Ovary (tissue), 9 donors: ENCODE measurements around the gene ZNF143. TPM values are rescaled to one million over a fixed set of nuclear protein-coding genes. Genes with fewer than 3 reads are reported as not detected.
A peak's percentile ranks its signal among the peaks of the same experiment; 100 is the strongest.

Experiments used
- DNase-seq, 5 donors: peaks; one replicate each; pipeline ENCODE4 v3.0.0-alpha.2; 2019 to 2020
- H3K27ac ChIP-seq, 2 donors: fragments of 200-600 bp; one replicate each; pipeline versions ENCODE4 v1.5.1 to v1.8.0; 2019 to 2022
- H3K27me3 ChIP-seq: fragments of 200-600 bp; one replicate; pipeline ENCODE4 v1.8.0; 2022
- H3K36me3 ChIP-seq: fragments of 200-600 bp; sonication (generic); one replicate; pipeline ENCODE4 v1.5.1; 2019
- H3K4me1 ChIP-seq: one replicate; pipeline ENCODE4 v1.8.1; 2013; ENCODE audit warnings: mild to moderate bottlenecking, moderate library complexity; ENCODE audit not compliant: insufficient read depth
- H3K4me3 ChIP-seq: fragments of 200-600 bp; sonication (generic); one replicate; pipeline ENCODE4 v1.5.1; 2017
- H3K9me3 ChIP-seq, 2 donors: fragments of 200-600 bp in 1 of 2; sonication (generic) in 1 of 2; one replicate each; pipeline versions ENCODE4 v1.5.1 to v1.8.1; 2013 to 2019; ENCODE audit warnings: mild to moderate bottlenecking in 1 of 2, moderate library complexity in 1 of 2
- EP300 ChIP-seq: sonication (generic); formaldehyde crosslinking; IDR thresholded peaks from one replicate; pipeline ENCODE4 v1.6.1; 2017; ENCODE audit warnings: antibody characterized with exemption
- POLR2A ChIP-seq: fragments of 450-650 bp; IDR thresholded peaks from one replicate; pipeline ENCODE4 v1.6.1; 2017; ENCODE audit warnings: antibody characterized with exemption, mild to moderate bottlenecking, moderate library complexity
- WGBS, 3 donors: extraction: QIAGEN DNeasy Blood & Tissue Kit in 1 of 3; methylation state at CpG; one replicate each; pipeline versions ENCODE4 v1.1.5 to v1.1.7; 2013 to 2017; 5-methylcytosine and 5-hydroxymethylcytosine counted together
- intact Hi-C, 4 donors: fragments of 100-400 bp; cut with DNase I; formaldehyde crosslinking; loops; one replicate each; pipeline versions ENCODE4 v1.11.0 to v1.15.1; 2022 to 2023
- polyA plus RNA-seq, 2 donors: library from polyadenylated mRNA; stranded (reverse); fragments of 200-250 nt in 1 of 2; fragments of 350-450 nt in 1 of 2; fragmentation: Illumina TruSeq in 1 of 2; extraction: RNeasy Lipid Tissue Mini Kit (QIAGEN cat#74804) in 1 of 2; gene quantifications; one replicate each; pipeline ENCODE4 v1.2.3, GENCODE V29; 2013 to 2014
- total RNA-seq, 7 donors: library from RNA; depleted of rRNA in 2 of 7; stranded (reverse); fragments of >200 nt in 2 of 7; fragmentation: NEBNext Ultra II Directional in 3 of 7; extraction: Animal tissue kit (Norgen Biotek cat#: 25700) in 3 of 7; gene quantifications; one replicate each; pipeline versions ENCODE4 v1.1.0 to v1.2.4, GENCODE V29; 2016 to 2023
- TF ChIP-seq, protein P1 (sequence below), 3 donors: fragments of 450-650 bp in 2 of 3; fragments of 200-600 bp in 1 of 3; IDR thresholded peaks; one replicate each; pipeline versions ENCODE4 v1.5.1 to v1.8.0; 2016 to 2022; ENCODE audit warnings: antibody characterized with exemption in 3 of 3, mild to moderate bottlenecking in 1 of 3
- donor health status: DM: no; HTN: no; CAD: no; lungs with moderate emphysema.
- donor health status: DM: no; HTN: no; CAD: no.
- donor health status: Bipolar disorder and iron deficiency.
- donor health status: DM: yes; HTN: yes; CAD: no.
- donor health status: DM: no; HTN: no; CAD: no.
- donor health status: DM: yes; HTN: yes; CAD: no.

ZNF143 gene
- total and polyA plus RNA-seq, 9 donors: 12.6 to 48.7 (median 23.2) TPM

DNA sequence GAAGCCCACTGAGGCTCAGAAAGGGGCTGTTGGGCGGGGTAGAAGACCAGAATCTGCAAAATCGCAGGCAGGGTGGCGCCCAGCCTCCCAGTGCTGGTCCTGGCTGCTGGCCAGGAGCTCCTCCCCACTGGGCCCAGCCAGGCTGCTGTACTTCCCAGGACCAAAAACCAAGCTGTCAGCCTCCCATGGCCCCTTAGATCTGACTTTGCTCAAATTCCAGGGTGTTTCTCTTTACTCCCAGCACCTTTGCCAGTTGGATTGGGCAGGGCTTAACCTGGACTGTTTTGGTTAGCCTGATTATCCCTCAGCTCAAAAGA, 68.5 kb downstream of the ZNF143 start:
- Histone ChIP-seq H3K4me3 (no peak overlapping the region), H3K27me3 (no peaks in the 10 kb centered on the region), H3K36me3 (no peaks in the 10 kb centered on the region), H3K27ac (no peak overlapping the region), H3K4me1 (peaks cover 2% of the 10 kb centered on the region), H3K9me3 (no peaks in the 10 kb centered on the region)
- 66 to 85% (median 81%) methylated on average over 3 of the region's 3 CpGs for WGBS, 3 donors
- intact Hi-C loops: no loop called here
- TF ChIP-seq EP300 (no peak), POLR2A (no peak)
- TF ChIP-seq, protein P1, sequence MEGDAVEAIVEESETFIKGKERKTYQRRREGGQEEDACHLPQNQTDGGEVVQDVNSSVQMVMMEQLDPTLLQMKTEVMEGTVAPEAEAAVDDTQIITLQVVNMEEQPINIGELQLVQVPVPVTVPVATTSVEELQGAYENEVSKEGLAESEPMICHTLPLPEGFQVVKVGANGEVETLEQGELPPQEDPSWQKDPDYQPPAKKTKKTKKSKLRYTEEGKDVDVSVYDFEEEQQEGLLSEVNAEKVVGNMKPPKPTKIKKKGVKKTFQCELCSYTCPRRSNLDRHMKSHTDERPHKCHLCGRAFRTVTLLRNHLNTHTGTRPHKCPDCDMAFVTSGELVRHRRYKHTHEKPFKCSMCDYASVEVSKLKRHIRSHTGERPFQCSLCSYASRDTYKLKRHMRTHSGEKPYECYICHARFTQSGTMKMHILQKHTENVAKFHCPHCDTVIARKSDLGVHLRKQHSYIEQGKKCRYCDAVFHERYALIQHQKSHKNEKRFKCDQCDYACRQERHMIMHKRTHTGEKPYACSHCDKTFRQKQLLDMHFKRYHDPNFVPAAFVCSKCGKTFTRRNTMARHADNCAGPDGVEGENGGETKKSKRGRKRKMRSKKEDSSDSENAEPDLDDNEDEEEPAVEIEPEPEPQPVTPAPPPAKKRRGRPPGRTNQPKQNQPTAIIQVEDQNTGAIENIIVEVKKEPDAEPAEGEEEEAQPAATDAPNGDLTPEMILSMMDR (IDR thresholded peaks at IDR 0.05): no peak
- peak in 4 of 5 donors; percentile 24 to 56 (median 33) for DNase-seq

DNA sequence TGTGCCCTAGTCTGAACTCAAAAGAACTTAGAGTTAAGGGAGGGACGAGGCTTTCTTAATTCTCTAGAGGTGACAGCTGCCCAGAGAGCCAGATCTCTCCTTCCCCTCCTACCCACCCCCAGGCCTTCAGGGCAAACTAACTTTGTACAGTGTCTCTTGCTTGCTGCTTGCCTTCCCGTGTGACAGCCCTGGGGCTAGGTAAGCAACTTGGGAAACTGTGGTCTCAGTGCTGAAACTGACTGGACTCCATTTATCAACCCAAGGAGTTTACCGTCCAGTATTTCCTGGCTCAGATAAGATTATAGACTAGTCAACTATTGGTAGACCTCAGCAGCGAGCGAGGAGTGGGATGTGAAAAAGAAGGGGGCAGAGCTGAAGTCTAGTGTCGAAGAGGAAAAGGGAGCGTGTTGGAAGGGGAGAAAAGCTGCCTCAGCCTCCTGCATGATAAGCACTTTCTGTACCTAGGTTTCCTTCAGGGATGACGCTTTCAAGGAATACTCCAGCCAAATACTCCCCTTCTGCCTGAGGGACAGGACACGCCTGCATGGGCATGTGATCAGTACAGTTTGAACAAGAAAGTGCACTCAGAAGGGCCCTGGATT, 69.3 kb downstream of the ZNF143 start:
- H3K36me3 ChIP-seq: no peaks in the 10 kb centered on the region
- H3K9me3 ChIP-seq: no peaks in the 10 kb centered on the region
- no peaks in the 10 kb centered on the region for H3K27me3 ChIP-seq
- no peak for DNase-seq
- intact Hi-C loops: no loop called here
- TF ChIP-seq POLR2A: no peak
- TF ChIP-seq, protein P1 (IDR thresholded peaks at IDR 0.05): no peak
- TF ChIP-seq EP300: no peak
- no peak overlapping the region for H3K4me3 ChIP-seq
- peaks cover 2% of the 10 kb centered on the region for H3K4me1 ChIP-seq
- H3K27ac ChIP-seq: no peak overlapping the region
- WGBS, 3 donors: 42 to 66% (median 63%) methylated on average over 9 of the region's 9 CpGs

DNA sequence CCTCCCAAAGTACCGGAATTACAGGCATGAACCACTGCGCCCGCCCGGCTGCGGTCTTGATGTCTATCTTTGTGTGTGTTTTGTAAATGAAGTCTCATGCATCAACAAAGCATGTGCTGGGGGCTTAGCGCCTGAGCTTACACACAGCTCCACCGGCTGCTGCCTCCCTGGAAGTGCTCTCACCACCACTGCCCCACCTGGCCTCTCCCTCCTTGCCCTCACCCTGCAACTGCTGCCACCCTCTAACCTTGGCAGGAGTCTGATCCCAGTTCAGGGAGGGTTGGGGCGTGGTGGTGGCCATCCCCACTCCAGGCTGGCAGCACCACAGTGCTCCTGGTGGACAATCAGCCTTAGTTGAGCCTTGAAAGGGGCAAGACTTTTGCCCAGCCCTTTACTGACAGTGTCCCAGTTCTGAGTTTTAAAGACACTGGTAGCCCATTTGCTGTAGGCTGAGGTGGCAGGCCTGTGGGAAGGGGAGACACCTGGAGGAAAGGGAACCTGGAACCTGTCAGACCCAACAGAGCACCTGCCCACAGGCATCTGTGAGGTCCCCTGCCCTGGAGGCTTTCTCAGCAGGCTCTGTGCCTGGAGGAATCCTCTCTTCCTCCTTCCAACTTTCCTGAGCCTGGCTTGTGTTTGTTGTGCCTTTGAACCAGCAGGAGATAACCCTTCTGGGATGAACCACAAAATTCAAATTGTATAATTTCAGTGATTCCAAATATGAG, 70.3 kb downstream of the ZNF143 start:
- no peak for DNase-seq
- no peaks in the 10 kb centered on the region for H3K9me3 ChIP-seq
- no peak overlapping the region for H3K27ac ChIP-seq
- 92 to 97% (median 97%) methylated on average over 8 of the region's 8 CpGs for WGBS, 3 donors
- H3K27me3 ChIP-seq: no peaks in the 10 kb centered on the region
- no peak for TF ChIP-seq POLR2A
- TF ChIP-seq, protein P1 (IDR thresholded peaks at IDR 0.05): no peak
- TF ChIP-seq EP300: no peak
- no peak overlapping the region for H3K4me3 ChIP-seq
- no peaks in the 10 kb centered on the region for H3K36me3 ChIP-seq
- intact Hi-C loops: no loop called here
- H3K4me1 ChIP-seq: peaks cover 2% of the 10 kb centered on the region

DNA sequence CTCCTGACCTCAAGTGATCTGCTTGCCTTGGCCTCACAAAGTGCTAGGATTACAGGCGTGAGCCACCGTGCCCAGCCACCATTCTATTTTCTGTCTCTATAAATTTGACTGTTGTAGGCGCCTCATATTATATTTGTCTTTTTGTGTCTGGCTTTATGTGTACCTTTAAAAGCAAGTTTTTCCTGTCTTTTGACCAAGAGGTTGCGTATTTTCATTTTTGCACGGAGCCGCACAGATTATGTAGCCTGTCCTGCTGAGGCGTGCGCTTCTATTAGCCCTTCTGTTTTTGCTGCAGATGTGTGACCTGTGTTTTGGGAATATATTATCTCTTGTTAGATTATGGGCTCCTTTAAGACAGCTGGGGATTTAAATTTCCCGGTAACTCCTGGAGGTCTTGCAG, 72.2 kb downstream of the ZNF143 start:
- intact Hi-C loops: no loop called here
- Histone ChIP-seq H3K27ac (no peak overlapping the region), H3K36me3 (no peaks in the 10 kb centered on the region), H3K4me1 (peaks cover 2% of the 10 kb centered on the region), H3K27me3 (no peaks in the 10 kb centered on the region), H3K9me3 (no peaks in the 10 kb centered on the region), H3K4me3 (no peak overlapping the region)
- TF ChIP-seq, protein P1 (IDR thresholded peaks at IDR 0.05): no peak
- TF ChIP-seq EP300: no peak
- no peak for TF ChIP-seq POLR2A
- DNase-seq: no peak
- WGBS, 3 donors: 32 to 64% (median 46%) methylated on average over 9 of the region's 9 CpGs
